ENCODE data around the gene TEX35. TPM values are rescaled to one million over a fixed set of nuclear protein-coding genes. Genes with fewer than 3 reads are reported as not detected.
A peak's percentile ranks its signal among the peaks of the same experiment; 100 is the strongest.

The TEX35 gene
- total and polyA plus RNA-seq, 5 donors from 2014 or later: not detected

- H3K36me3 Mint-ChIP-seq: no peaks in the 10 kb centered on the region
- Histone ChIP-seq H3K4me1 (ENCODE audit: control insufficient read depth, insufficient read depth, low read length, poor library complexity, severe bottlenecking) (peaks cover 3% of the 10 kb centered on the region), H3K4me3 (ENCODE audit: low read depth, low read length) (no peak overlapping the region), H3K9me3 (ENCODE audit: control insufficient read depth in 2 of 2, low read length in 2 of 2) (no peaks in the 10 kb centered on the region), H3K27me3 (ENCODE audit: control insufficient read depth, insufficient read depth, low read length) (no peaks in the 10 kb centered on the region), H3K36me3 (ENCODE audit: control insufficient read depth, insufficient read depth, low read length) (no peaks in the 10 kb centered on the region), H3K27ac (ENCODE audit: insufficient read depth, low read length, poor library complexity, severe bottlenecking) (no peak overlapping the region)
- peaks cover 0 to 2% (median under 1%) of the 10 kb centered on the region in 4 donors for H3K4me1 Mint-ChIP-seq
- DNase-seq (no peak), ATAC-seq (ENCODE audit: low read depth in 2 of 2) (no peak)
- H3K4me3 Mint-ChIP-seq: no peak overlapping the region
- peaks cover 0 to 2% (median 0%) of the 10 kb centered on the region in 7 donors for H3K9me3 Mint-ChIP-seq
- H3K27me3 Mint-ChIP-seq: peaks cover 5% of the 10 kb centered on the region
- no peak overlapping the region for H3K27ac Mint-ChIP-seq
Measured at GRCh38 chr1:178533121-178533946, 20.4 kb downstream of the TEX35 start.

DNA sequence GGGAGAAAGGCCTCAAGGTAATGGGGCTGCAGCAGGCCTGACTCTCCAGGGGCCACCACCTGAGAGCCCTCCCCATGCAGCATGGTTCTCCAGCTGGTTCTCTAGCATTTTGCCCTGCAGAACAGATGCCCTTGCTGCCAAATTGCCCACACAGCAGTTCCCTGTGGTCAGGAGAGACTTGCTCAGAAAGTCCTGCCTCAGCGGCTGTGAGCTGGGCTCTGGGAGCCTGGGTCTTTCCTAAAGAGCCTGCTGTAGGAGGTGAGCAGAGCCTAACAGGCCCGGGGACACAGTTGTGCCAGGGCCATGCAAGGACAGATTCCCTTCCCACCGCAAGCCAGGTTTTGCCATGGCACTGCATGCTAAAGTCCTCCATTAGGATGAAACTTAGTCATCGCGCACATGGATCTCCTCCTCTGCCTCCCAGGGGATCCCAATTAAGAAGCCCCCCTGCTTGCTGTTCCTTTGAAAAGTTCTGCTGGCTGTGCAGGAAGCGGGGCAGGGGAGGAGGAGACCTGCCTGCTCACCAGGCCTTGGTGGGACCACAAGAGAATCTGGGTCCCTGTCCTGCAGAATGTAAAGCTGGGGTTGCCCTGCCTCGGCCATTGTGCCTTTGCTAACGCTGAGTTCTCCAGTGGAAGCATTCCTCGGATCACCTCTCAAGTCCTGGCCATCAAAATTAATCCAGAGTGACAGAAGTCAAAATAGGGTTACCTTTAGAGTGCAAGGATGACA, 21.4 kb downstream of the TEX35 start:
- Mint-ChIP-seq H3K36me3 (no peaks in the 10 kb centered on the region), H3K4me1 (peaks cover 0 to 2% (median under 1%) of the 10 kb centered on the region in 4 donors), H3K27me3 (peaks cover 5% of the 10 kb centered on the region), H3K9me3 (peaks cover 0 to 2% (median 0%) of the 10 kb centered on the region in 7 donors), H3K4me3 (no peak overlapping the region), H3K27ac (peak overlapping the region in 1 of 3 donors; percentile 77)
- H3K27ac ChIP-seq (ENCODE audit: insufficient read depth, low read length, poor library complexity, severe bottlenecking): no peak overlapping the region
- H3K36me3 ChIP-seq (ENCODE audit: control insufficient read depth, insufficient read depth, low read length): no peaks in the 10 kb centered on the region
- no peaks in the 10 kb centered on the region for H3K27me3 ChIP-seq (ENCODE audit: control insufficient read depth, insufficient read depth, low read length)
- no peak overlapping the region for H3K4me3 ChIP-seq (ENCODE audit: low read depth, low read length)
- DNase-seq: no peak
- no peaks in the 10 kb centered on the region for H3K9me3 ChIP-seq (ENCODE audit: control insufficient read depth in 2 of 2, low read length in 2 of 2)
- no peak for ATAC-seq (ENCODE audit: low read depth in 2 of 2)
- H3K4me1 ChIP-seq (ENCODE audit: control insufficient read depth, insufficient read depth, low read length, poor library complexity, severe bottlenecking): peaks cover 3% of the 10 kb centered on the region

DNA sequence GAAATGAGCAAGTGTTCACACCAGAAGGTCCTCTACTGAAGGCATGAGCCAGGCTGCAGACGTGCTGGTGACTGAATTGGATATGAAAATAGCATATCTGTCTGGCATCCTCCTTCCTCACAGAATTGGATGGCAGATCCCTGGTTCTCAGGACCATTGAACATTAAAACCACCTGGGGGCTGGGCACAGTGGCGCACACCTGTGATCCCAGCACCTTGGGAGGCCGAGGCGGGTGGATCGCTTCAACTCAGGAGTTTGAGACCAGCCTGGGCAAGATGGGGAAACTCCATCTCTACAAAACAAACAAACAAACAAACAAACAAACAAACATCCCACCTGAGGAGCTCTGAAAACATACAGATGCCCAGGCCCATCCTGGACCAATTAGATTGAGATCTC, 23.4 kb downstream of the TEX35 start:
- Histone ChIP-seq H3K27me3 (ENCODE audit: control insufficient read depth, insufficient read depth, low read length) (no peaks in the 10 kb centered on the region), H3K36me3 (ENCODE audit: control insufficient read depth, insufficient read depth, low read length) (no peaks in the 10 kb centered on the region), H3K4me1 (ENCODE audit: control insufficient read depth, insufficient read depth, low read length, poor library complexity, severe bottlenecking) (peaks cover 3% of the 10 kb centered on the region), H3K4me3 (ENCODE audit: low read depth, low read length) (no peak overlapping the region), H3K27ac (ENCODE audit: insufficient read depth, low read length, poor library complexity, severe bottlenecking) (no peak overlapping the region), H3K9me3 (ENCODE audit: control insufficient read depth in 2 of 2, low read length in 2 of 2) (no peaks in the 10 kb centered on the region)
- H3K27me3 Mint-ChIP-seq: peaks cover 5% of the 10 kb centered on the region
- peak overlapping the region in 1 of 4 donors; percentile 52 for H3K4me3 Mint-ChIP-seq
- H3K4me1 Mint-ChIP-seq: peaks cover 0 to 8% (median 5%) of the 10 kb centered on the region in 4 donors
- H3K36me3 Mint-ChIP-seq: no peaks in the 10 kb centered on the region
- no peak overlapping the region for H3K27ac Mint-ChIP-seq
- H3K9me3 Mint-ChIP-seq: peaks cover 0 to 2% (median 0%) of the 10 kb centered on the region in 7 donors
- DNase-seq: no peak
- ATAC-seq (ENCODE audit: low read depth in 2 of 2): no peak

DNA sequence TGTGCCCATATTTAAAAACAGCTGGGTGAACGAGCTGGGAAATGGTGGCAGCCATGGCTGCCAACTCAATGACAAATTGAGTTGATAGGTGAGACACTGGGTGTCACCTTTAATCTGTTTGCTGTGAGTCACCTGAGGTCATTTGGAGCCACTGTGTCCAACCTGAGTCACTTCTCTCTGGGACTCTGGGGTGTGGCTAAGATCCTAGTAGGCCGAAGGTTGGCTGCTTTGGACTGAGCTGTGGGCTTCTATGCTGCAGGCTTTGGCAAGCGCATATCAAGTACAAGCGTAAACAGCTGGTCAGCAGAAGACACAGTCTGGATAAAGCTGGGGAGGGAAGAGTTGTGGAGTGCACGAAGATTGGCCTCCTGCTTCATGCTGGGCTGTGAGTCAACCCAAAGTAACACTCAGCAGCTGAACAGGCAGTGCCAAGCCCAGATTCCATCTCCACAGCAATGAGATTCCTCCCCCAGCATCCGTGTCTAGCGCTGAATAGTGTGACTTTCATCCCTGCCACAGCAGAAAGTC, 24.0 kb downstream of the TEX35 start:
- Histone ChIP-seq H3K9me3 (ENCODE audit: control insufficient read depth in 2 of 2, low read length in 2 of 2) (no peaks in the 10 kb centered on the region), H3K36me3 (ENCODE audit: control insufficient read depth, insufficient read depth, low read length) (no peaks in the 10 kb centered on the region), H3K4me1 (ENCODE audit: control insufficient read depth, insufficient read depth, low read length, poor library complexity, severe bottlenecking) (peaks cover 7% of the 10 kb centered on the region), H3K4me3 (ENCODE audit: low read depth, low read length) (no peak overlapping the region), H3K27me3 (ENCODE audit: control insufficient read depth, insufficient read depth, low read length) (no peaks in the 10 kb centered on the region), H3K27ac (ENCODE audit: insufficient read depth, low read length, poor library complexity, severe bottlenecking) (no peak overlapping the region)
- ATAC-seq (ENCODE audit: low read depth in 2 of 2) (no peak), DNase-seq (no peak)
- peaks cover 0 to 8% (median 6%) of the 10 kb centered on the region in 4 donors for H3K4me1 Mint-ChIP-seq
- peaks cover 5% of the 10 kb centered on the region for H3K27me3 Mint-ChIP-seq
- H3K4me3 Mint-ChIP-seq: peak overlapping the region in 1 of 4 donors; percentile 52
- H3K27ac Mint-ChIP-seq: no peak overlapping the region
- H3K9me3 Mint-ChIP-seq: peaks cover 0 to 2% (median 0%) of the 10 kb centered on the region in 7 donors
- no peaks in the 10 kb centered on the region for H3K36me3 Mint-ChIP-seq

DNA sequence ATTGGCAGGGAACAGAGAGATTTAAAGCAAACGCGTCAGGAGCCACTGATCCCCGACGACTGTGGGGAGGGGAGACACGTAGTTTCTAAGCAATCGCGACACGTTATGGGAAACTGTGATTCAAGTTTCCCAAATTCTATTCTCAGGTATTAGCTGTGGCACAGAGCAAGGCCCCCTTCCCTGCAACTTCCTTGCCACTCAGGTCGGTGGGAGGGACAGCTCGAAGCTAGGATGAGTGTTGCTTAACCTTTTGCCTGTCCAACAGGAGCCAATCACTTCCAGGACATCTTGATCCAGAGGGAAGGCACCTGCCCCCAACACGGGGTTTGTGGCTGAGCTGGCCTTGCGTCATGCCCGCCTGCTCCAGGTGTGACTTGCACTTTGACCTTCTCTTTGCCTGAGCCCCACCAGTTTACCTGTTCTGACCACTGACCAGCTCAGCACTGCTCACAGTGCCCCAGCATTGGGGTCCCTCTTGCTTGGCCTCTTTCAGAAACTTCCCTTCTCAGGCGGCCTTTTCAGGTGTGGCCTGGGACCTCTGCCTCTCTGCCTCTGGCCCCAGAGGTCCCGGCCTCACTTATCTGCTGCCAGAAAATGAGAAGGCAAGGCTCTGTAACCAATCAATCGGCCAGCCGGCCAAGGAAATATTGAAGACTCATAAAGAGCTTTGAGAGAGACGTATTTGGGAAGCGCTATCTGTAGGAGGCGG, 24.6 kb downstream of the TEX35 start:
- H3K4me3 Mint-ChIP-seq: peak overlapping the region in 3 of 4 donors; percentile 1 to 84 (median 4)
- H3K27me3 Mint-ChIP-seq: peaks cover 5% of the 10 kb centered on the region
- peak overlapping the region in 1 of 3 donors; percentile 76 for H3K27ac Mint-ChIP-seq
- Histone ChIP-seq H3K9me3 (ENCODE audit: control insufficient read depth in 2 of 2, low read length in 2 of 2) (no peaks in the 10 kb centered on the region), H3K4me3 (ENCODE audit: low read depth, low read length) (no peak overlapping the region), H3K27me3 (ENCODE audit: control insufficient read depth, insufficient read depth, low read length) (no peaks in the 10 kb centered on the region), H3K27ac (ENCODE audit: insufficient read depth, low read length, poor library complexity, severe bottlenecking) (no peak overlapping the region), H3K4me1 (ENCODE audit: control insufficient read depth, insufficient read depth, low read length, poor library complexity, severe bottlenecking) (peaks cover 10% of the 10 kb centered on the region), H3K36me3 (ENCODE audit: control insufficient read depth, insufficient read depth, low read length) (no peaks in the 10 kb centered on the region)
- DNase-seq (no peak), ATAC-seq (ENCODE audit: low read depth in 2 of 2) (no peak)
- H3K36me3 Mint-ChIP-seq: no peaks in the 10 kb centered on the region
- peaks cover 0 to 2% (median 0%) of the 10 kb centered on the region in 7 donors for H3K9me3 Mint-ChIP-seq
- peaks cover 0 to 8% (median 4%) of the 10 kb centered on the region in 4 donors for H3K4me1 Mint-ChIP-seq

GRCh38 chr1:178538192-178538916, 25.4 kb downstream of the TEX35 start:
- H3K27ac Mint-ChIP-seq: peak overlapping the region in 1 of 3 donors; percentile 76
- ATAC-seq (ENCODE audit: low read depth in 2 of 2) (no peak), DNase-seq (no peak)
- H3K36me3 ChIP-seq (ENCODE audit: control insufficient read depth, insufficient read depth, low read length): no peaks in the 10 kb centered on the region
- H3K4me1 Mint-ChIP-seq: peaks cover 0 to 8% (median 6%) of the 10 kb centered on the region in 4 donors
- no peak overlapping the region for H3K4me3 ChIP-seq (ENCODE audit: low read depth, low read length)
- no peak overlapping the region for H3K27ac ChIP-seq (ENCODE audit: insufficient read depth, low read length, poor library complexity, severe bottlenecking)
- H3K36me3 Mint-ChIP-seq: no peaks in the 10 kb centered on the region
- H3K4me3 Mint-ChIP-seq: peak overlapping the region in 2 of 4 donors; percentile 1 to 84
- peaks cover 0 to 2% (median 0%) of the 10 kb centered on the region in 7 donors for H3K9me3 Mint-ChIP-seq
- peaks cover 18% of the 10 kb centered on the region for H3K4me1 ChIP-seq (ENCODE audit: control insufficient read depth, insufficient read depth, low read length, poor library complexity, severe bottlenecking)
- no peaks in the 10 kb centered on the region for H3K9me3 ChIP-seq (ENCODE audit: control insufficient read depth in 2 of 2, low read length in 2 of 2)
- peaks cover 5% of the 10 kb centered on the region for H3K27me3 Mint-ChIP-seq
- H3K27me3 ChIP-seq (ENCODE audit: control insufficient read depth, insufficient read depth, low read length): no peaks in the 10 kb centered on the region

DNA sequence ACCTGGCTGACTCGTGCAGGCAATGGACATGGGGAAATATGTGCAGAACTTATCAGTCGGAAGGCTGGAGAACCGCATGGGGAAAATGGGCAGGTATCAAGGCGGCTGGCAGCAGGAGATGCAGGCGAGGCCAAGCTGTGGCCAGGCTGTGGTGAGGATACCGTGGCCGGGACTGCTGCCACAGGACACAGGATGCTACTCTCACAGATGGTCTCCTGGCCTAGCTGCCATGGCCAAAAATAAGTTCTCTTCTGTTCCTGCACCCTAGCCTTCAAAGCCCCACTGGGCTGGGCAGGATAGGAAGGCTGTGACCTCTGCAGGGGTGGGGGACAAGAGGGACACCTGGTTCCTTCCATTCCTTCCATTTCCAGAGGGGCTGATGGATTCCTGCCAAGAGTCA, 26.4 kb downstream of the TEX35 start:
- ATAC-seq (ENCODE audit: low read depth in 2 of 2) (no peak), DNase-seq (no peak)
- Mint-ChIP-seq H3K9me3 (peaks cover 0 to 2% (median 0%) of the 10 kb centered on the region in 7 donors), H3K27ac (peak overlapping the region in 2 of 3 donors; percentile 21 to 78), H3K4me1 (peaks cover 3 to 11% (median 8%) of the 10 kb centered on the region in 4 donors), H3K4me3 (peak overlapping the region in 1 of 4 donors; percentile 72), H3K36me3 (no peaks in the 10 kb centered on the region), H3K27me3 (peaks cover 5% of the 10 kb centered on the region)
- Histone ChIP-seq H3K27ac (ENCODE audit: insufficient read depth, low read length, poor library complexity, severe bottlenecking) (no peak overlapping the region), H3K36me3 (ENCODE audit: control insufficient read depth, insufficient read depth, low read length) (no peaks in the 10 kb centered on the region), H3K4me3 (ENCODE audit: low read depth, low read length) (no peak overlapping the region), H3K27me3 (ENCODE audit: control insufficient read depth, insufficient read depth, low read length) (no peaks in the 10 kb centered on the region), H3K9me3 (ENCODE audit: control insufficient read depth in 2 of 2, low read length in 2 of 2) (no peaks in the 10 kb centered on the region), H3K4me1 (ENCODE audit: control insufficient read depth, insufficient read depth, low read length, poor library complexity, severe bottlenecking) (peaks cover 18% of the 10 kb centered on the region)
